Stromal cell of bone marrow (primary cell): Measurements from ENCODE around the gene ZEB2.

Experiments used
- DNase-seq: peaks from one replicate; pipeline ENCODE4 v3.0.0-alpha.2; 2012; ENCODE audit warnings: low read depth

ZEB2 gene

DNA sequence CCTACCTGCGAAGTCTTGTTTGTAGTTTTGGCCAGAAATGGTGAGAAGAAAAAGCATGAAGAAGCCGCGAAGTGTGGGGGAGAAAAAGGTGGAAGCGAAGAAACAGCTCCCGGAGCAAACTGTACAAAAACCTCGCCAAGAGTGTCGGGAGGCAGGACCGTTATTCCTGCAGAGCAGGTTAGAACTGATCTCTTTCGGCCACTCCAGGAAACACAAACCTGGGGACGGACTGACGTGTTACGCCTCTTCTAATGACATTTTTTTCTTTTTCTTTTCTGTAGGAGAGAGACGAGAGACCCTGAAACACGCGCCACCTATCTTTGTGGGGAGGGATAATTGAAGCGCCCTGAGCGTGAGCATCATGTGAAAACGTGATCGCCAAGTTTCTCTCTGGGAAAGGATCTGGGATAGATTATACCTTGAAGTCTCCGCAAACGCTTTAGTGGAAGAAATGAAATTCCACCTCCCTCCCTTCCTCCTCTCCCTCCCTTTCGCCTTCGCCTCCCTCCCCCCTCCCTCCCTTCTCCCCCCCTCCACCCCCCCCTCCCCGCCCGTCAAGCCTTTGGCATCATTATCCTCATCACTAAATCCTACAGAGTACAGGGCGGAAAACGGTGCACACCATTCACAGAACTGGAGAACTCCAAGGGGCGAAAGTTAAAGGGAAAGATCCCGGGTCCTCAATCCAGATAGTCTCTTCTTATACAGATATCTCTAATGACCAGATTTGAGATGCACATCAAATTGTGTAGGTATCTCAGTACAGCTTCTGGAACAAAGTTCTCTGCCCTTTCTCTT lies at the start of gene ZEB2:
ZEB2 (minus strand) TSS at position 186 of the 798 bp plus-strand sequence. CDS start 2,769 bp downstream, outside the sequence.
- DNase-seq, result peak; percentile 97

DNA sequence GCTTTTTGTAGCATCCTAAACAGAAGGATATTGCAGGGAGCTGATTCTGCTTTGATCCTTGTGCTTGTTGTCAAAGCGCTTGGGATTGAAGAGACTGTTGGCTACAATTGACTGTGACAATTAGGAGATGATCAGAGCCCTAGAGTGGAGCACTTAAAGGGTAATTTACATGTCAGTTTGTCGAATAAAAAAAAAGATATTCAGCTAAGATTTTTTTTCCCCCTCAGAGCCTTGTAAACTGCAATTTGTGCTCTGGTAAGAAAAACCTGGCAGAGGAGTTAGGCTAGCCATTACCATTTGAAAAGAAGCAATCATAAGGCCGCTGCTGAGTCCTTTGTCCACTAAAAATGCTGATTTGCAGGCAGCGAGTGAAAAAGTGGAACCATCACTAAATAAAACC lies 47.8 kb upstream of the ZEB2 start:
- no peak for DNase-seq

DNA sequence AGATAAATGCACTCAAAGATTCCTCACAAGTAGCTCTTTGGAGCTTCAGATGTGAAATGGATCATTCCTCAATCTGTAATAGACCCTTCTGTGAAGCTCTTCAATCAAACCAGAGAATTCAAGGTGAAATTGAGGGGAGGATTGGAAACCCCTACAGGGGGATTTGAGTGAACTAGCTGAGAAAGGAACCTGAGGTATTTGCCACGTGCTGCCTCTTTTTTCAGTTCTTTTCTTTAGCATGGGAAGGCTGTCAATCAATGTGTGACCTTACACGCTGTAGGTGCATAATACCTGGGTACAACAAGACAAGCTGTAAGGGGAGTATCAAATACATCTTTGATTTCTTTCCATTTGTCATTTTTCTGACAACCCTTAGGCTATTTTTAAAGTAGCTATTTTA lies 46.5 kb upstream of the ZEB2 start:
- DNase-seq, result no peak

DNA sequence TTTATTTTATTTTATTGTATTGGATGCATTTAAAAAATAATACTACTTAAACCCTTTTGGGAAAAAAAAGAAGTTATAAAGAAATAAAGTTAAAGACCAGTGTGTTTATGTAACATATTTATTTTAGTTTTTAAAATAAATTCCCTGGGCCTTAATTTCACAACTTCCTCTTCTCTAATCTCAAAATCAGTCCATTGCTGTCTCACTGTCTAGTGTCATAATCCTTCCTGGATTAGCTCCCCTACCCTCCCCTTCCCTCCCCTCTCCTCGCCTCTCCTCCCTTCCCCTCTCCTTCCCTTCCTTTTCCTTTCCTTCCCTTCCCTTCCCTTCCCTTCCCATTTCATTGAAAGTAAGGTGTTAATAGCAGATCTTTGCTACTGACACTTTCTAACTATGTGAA lies 40.3 kb upstream of the ZEB2 start:
- no peak for DNase-seq

DNA sequence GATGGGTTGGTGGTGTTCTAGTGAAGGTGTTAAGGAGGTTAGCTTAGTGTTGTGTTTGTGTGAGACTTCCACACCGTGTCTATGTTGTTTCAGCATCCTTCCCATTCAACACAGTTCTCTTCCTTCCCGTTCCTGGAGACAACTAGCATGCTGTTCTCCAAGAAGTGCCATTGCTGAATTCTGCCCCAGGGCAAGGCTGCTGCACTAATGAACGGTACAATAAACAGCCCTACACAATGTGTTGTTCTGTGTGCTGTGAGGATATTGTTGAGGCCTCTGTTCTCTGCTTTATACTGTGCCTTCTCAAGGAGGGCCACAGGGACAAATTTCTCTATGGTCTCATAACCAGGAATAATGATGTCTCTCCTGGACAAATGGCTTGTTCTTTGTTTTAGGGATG lies 39.8 kb upstream of the ZEB2 start:
- no peak for DNase-seq

DNA sequence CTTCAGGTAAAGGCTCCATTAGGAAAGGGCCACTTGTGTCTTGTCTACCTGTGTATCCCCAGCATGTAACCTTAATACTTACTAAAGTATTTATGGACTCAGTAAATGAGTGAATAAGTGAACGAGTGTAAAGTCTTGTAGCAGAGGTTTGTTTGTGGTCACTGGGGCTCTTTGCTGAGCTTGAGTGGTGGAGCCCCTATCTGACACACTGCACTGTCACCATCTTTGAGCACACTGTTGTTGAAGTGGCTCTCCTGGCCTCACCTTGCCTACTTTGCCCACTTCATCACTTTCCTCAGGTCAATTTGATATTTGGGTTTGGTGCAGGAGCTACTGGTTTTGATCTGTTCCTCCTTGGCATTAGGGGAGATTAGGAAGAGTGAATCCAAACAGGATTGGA lies 39.3 kb upstream of the ZEB2 start:
- no peak for DNase-seq

DNA sequence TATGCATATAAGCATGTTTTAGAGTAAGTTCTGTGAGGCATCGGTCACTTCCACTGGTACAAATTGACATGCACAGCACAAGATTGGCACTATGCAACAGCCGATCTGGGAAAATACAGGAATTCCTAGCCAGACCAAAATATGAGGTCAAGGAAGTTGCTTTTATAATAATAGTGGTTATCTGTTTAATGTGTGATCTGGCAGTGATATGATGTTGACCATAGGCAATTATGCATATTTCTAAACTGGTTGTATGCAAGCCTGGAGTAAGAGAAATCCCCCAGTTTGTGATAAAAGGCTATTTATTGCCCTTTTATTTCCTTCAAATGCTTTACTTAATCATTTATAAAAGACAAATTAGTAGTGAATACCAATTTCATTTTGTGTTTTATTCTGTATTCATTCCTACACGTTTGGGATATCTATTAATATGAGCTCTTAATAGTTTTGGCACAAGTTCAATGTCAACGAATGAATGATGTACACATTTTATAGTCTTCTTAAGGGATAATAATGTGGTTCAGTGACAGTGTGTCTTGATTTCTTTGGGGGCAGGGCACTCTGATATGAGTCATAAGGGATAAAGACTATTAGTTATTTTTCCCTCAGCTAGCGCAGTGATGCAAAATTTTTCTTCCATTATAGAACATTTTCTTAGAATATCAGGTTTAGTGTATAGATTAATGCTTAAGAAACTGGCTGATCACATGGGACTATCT lies 34.7 kb upstream of the ZEB2 start:
- no peak for DNase-seq

DNA sequence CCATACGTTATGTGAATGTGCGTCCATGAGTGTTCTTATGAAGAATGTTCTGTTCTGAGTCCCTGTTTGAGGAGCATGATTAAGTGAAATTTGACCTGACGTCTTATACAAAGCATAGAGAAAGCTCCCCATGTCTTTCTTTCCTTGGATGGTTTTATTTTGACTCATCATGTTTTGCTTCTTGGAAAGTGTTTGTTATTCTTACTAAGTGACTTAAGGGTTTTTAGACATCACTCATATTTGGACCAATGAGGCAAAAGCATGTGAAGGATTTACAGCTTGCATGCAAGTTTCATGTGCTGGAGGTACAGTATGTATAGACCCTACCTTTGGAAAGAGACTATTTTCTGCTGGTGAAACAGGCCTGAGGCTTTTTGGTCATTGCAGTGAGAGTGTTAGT lies 33.5 kb upstream of the ZEB2 start:
- DNase-seq, result peak; percentile 82

DNA sequence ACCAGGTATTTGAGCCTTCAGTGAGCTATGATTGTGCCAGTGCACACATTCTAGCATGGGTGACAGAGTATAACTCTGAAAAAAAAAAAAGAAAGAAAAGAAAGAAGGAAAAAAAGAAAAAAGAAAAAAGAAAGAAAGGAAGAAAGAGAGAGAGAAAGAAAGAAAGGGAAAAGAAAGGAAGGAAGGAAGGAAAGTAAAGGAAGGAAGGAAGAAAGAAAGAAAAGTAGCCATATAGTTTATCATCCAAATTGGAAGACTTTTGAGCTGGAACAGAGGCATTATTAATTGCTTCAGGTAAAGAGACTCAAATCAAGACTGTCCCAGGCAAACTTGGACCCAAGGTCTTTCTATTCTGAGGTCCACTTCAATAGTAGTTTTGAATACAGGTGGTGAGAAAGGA lies 32.9 kb upstream of the ZEB2 start:
- no peak for DNase-seq

DNA sequence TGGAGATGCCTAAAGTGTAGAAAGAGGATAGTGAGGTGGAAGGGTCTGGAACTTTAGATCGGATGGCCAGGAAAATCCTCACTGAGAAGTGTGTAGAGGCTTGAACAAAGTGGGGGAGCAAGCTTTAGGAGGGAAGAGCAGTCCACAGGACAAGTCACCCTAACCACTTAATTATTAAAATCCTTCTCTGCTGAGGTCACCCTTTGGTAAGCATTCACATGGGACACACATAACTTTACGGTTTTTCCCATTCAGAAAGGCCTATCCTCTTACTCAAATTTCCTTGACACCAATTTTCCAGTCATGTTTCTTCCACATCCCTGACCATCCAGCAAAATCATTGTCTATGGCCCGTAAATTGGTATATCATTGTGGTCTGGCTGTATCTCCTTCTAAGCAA lies 31.0 kb upstream of the ZEB2 start:
- DNase-seq, result peak; percentile 18

DNA sequence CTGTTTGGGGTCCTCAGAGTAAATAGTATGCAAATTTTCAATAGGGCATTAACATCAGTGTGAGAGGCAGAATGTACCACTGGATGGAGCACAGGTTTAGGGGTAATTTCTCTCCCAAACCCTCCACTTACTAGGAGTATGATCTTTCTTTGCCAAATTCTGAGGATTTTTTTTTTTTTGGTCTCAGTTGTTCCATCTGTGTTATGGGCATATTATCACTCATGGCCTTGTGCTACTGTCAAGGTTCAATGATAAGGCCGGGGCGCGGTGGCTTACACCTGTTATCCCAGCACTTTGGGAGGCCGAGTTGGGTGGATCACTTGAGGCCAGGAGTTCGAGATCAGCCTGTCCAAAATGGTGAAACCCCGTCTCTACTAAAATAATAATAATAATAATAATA lies 30.2 kb upstream of the ZEB2 start:
- DNase-seq, result no peak

DNA sequence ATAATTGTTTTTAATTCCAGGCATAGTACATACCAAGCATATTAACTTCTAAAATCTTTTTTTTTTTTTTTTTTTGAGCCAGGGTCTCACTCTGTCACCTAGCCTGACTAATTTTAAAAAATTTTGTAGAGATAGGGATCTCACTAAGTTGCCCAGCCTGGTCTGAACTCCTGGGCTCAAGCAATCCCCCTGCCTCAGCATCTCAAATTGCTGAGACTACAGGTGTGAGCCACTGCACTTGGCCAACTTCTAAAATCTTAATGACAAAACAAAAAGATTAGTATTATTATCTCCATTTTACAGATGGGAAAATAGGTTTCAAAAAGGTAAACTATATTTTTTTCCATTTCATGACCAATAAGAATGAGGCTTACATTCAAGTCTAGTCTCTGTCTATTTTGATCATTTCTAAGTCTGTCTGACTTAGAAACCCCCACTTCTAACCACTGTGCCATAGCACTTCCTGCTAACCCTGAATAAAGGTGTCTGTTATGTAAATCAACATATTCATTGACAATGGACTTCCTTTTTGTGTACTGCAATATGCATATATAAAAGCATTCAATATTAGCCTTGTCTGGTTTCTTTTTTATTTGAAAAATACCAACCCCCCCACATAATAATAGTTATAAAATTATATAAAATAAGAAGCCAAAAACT lies 28.7 kb upstream of the ZEB2 start:
- DNase-seq, result no peak

DNA sequence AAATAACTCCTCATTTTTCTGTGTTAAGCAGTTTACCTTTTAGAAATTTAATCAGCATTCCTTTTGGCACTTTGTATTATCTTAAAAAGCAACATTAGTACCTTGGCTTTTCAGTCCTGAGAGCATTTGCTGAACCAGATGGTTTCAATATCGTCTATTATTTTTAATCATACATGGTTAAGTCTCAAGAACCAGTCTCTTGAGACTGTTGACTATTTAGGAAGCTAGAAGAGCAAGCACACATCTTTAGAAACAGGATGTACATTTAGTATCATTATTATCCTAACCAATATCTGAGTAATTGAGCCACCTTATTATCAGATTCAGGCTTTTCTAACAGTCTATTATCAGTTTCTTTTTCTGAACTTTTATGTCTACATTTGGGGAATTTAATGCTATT lies 28.2 kb upstream of the ZEB2 start:
- no peak for DNase-seq

DNA sequence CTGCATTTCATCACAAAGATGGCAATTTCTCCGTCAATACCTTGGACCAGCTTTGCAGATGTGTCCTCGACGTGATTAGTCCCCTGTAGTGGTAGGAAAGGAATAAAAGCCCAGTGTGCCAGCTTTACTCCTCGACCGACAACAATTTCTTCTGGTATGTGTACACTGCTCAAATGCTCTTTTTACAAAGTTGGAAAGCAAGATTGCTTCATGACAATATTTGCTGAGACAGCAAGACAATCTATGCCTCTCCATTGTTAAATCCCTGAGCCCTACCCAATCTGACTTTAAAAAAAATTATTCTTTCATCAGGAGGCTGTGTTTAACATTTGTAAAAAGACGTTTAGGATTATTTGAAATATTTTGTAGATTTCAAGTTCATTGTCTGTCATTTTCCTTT lies 27.6 kb upstream of the ZEB2 start:
- DNase-seq, result no peak

DNA sequence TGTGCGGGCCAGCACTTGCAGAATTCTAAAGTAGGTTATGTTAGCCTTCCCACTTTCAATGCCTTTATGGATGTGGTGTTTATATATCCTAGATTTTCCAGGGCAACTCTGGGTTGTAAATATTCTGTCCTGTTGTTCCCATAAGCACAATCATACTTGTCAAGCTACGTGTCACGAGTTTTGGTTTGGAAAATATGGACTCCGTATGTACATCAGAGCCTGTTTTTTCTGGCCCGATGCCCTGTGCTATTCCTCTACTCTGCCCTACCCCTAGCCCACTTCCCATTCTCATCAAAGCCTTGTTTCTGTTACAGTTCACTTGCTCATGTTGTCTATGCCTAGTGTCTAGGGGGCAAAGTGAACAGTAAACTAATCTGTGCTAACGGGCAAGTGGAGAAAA lies 27.0 kb upstream of the ZEB2 start:
- DNase-seq, result no peak

DNA sequence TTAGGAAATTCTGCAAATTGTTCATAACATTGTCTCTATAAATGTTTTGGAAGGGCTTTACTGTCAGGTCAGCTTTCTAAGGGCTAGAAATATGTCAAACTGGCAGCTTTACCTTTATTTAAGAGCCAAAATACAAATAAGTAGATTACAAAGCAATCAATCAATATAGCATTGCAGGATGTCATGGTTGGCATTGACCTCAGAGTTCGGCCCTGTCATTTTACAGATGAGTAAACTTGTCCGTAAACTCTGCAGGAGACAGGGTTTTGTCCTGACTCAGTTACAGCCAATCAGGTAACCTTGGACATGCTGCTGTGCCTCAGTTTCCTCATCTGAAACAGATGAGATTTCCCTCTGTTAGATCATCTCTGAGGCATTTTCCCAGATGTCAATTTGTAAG lies 25.9 kb upstream of the ZEB2 start:
- DNase-seq, result no peak

DNA sequence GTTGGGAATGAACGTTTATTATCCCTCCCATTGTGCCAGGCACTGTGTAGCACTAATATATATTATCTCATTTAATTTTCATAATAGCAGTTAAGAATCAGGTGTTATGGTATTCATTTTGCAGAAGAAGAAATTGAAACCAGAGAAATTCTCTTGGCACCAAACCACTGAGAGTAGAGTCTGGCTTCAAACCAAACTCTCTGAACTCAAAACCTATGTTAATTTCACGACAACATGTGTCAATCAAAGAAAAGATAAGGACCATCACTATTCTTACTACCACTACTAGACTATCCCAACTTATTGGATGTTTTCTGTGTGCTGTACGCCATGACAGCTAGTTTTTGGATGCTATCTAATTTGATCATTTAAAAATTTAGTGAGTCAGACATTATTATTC lies 24.1 kb upstream of the ZEB2 start:
- no peak for DNase-seq

DNA sequence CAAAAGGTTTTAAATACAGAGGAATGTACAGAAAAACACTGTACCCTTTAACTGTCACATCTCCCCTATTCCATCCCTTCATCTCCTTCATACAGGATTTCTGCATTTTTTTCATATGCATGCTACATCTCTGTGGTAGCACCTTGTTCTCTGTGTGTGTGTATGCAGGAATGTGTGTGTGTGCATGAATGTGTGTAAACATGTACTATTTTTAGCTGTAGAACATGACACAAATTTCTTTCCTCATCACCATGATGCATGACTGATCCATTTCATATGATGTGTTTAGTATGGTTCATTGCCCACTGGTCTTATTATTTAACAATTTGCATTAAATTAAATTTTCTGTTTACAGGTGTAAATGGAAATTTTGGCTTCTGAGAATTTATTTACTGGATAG lies 21.5 kb upstream of the ZEB2 start:
- DNase-seq, result no peak

DNA sequence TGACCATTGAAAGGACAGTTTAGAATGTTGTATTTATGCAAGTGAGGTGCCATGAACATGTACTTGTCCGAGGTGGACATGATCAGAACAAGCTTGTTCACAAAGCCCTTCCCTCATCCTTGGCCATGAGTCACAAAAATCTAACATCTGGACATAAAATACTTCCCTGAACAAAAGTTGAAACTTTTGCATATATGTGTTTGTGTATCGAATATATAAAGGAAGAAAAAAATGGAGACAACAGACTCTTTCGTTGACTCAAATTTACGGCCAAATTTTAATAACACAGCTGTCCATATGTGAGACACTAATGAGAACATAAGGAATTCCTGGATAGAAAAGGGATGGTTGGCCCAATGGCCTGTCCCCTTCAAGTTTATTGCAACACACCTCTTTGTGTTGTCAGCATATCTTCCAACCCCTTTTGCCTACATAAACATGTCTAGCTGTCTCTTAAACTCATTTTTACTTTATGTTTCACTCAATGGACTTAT lies 19.4 kb upstream of the ZEB2 start:
- DNase-seq, result no peak

DNA sequence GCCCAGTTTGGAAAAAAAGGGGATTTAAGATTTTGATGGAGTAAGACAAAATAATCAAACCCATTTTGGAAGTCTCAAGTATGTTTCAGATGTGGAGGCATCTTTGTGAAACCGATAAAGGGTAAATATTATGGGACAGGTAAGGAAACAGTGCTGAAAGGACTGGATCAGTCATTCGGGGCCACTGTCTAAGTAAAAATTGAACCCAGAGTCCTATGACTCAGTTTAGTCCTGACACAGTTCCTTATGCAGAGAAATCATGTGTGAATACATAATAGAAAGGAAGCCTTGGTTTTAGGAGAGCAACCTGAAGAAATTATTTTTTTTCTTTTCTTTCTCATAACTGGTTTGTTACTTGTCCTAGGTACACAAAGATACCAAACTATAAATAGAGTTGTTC lies 15.4 kb upstream of the ZEB2 start:
- DNase-seq, result no peak

DNA sequence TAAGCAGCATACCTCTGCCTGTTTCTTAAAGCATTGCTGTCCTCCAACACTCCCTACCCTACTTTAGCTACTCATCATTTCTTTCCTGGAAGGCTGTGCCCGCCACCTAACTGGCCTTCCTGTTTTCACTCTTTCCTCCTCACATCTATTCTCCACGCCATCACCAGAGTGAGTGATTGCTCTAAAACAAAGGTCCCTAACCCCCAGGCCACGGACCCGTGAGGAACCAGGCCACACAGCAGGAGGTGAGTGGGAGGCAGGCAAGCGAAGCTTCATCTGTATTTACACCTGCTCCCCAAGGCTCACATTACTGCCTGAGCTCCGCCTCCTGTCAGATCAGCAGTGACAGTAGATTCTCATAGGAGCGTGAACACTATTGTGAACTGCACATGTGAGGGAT lies 13.3 kb upstream of the ZEB2 start:
- no peak for DNase-seq

DNA sequence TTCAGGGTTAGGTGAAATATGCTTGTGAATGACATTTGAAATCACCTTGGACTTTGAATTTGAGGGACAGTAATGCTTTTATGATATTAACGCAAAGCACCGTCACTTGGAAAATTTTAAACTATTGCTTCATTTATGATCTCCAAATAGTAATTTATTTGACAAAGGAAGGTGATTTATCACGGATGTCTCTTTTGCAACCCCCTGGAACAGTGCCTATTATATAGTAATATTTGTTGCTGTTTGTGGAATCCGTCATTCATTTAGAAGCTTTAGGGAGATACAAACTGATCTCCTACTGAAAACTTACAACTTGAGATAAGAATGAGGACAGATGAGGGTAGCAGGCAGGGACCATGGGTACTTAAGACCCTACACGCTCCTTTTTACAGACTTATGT lies 10.7 kb upstream of the ZEB2 start:
- DNase-seq, result no peak

DNA sequence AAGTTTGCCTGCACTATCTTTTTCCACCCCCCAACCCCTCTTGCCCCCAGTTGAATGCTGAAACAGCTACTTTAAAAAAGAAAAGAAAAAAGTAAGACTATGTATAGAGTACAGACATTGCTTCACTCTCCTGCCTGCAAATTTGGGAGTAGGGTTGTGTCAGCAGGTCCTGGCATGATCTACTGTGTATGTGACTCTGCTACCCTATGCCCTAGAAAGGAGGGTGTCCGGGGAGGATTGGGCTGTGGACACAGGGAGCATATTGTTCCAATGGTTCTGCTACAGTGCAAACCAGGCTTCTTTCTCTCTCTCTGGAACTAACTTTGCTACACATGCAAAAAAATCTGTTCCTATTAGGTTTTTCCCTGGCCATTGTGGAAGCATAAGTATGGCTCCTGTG lies 9.9 kb upstream of the ZEB2 start:
- DNase-seq, result no peak
